Esophagus muscularis mucosa (tissue), 4 donors: ENCODE measurements around the gene TAS2R19.

Source experiments
- CTCF ChIP-seq, 3 experiments: fragments of 200-600 bp in 2 of 3; fragments of 450-650 bp in 1 of 3; sonication (generic) in 2 of 3; IDR thresholded peaks; one replicate each; pipeline ENCODE4 v1.5.1; 2017 to 2019; ENCODE audit warnings: antibody characterized with exemption in 3 of 3, mild to moderate bottlenecking in 2 of 3, moderate library complexity in 1 of 3
- EP300 ChIP-seq: sonication (generic); formaldehyde crosslinking; IDR thresholded peaks from one replicate; pipeline ENCODE4 v1.6.1; 2017; ENCODE audit warnings: antibody characterized with exemption
- POLR2A ChIP-seq: fragments of 450-650 bp; IDR thresholded peaks from one replicate; pipeline ENCODE4 v1.6.1; 2017; ENCODE audit warnings: antibody characterized with exemption, moderate library complexity, mild to moderate bottlenecking, low read depth
- POLR2AphosphoS5 ChIP-seq, 2 donors: sonication (generic); formaldehyde crosslinking; IDR thresholded peaks; one replicate each; pipeline ENCODE4 v1.6.1; 2017; ENCODE audit warnings: antibody characterized with exemption in 2 of 2

DNA sequence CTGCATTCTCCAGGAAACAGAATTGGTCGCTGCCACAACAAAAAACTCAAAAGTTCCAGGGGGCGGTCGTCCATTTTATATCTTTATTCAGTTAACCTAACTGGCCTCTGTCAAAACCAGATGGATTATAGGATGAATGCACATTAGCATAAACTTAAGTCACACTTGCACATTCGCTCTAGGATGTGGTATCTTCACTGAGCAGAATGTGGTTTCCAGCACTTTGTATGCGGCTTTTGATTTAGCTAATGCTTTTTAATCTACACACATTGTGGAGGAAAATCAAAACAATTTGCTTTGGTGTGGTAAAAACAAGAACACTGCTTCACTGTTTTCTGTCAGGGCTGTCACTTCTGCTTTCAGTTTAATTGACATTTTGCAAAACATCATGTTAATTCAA, 40.2 kb downstream of the TAS2R19 start:
- TF ChIP-seq CTCF (IDR thresholded peaks at IDR 0.05) (no peak), POLR2AphosphoS5 (IDR thresholded peaks at IDR 0.05) (no peak), POLR2A (no peak), EP300 (no peak)
